Esophagus squamous epithelium (tissue), 5 donors: ENCODE results near the gene PAQR8. TPM values are rescaled to one million over a fixed set of nuclear protein-coding genes. Genes with fewer than 3 reads are reported as not detected.

Experiments used
- DNase-seq: peaks from one replicate; lab custom pipeline; 2025; lab: John Stamatoyannopoulos, UW
- H3K27ac ChIP-seq, 4 donors: fragments of 200-600 bp; sonication (generic); one replicate each; pipeline ENCODE4 v1.5.1; 2016 to 2019; ENCODE audit warnings: mild to moderate bottlenecking in 1 of 4
- H3K27me3 ChIP-seq, 4 donors: fragments of 200-600 bp; sonication (generic); 1 replicate in 3 of 4; 2 replicates in 1 of 4; pipeline versions ENCODE4 v1.5.1 to v1.6.0; 2017 to 2021; ENCODE audit warnings: antibody characterized with exemption in 1 of 4
- H3K36me3 ChIP-seq, 3 donors: fragments of 200-600 bp; sonication (generic); one replicate each; pipeline ENCODE4 v1.5.1; 2016 to 2019
- H3K4me1 ChIP-seq, 3 donors: fragments of 200-600 bp; sonication (generic); one replicate each; pipeline ENCODE4 v1.5.1; 2017 to 2019
- H3K4me3 ChIP-seq, 4 donors: fragments of 200-600 bp; sonication (generic); 1 replicate in 3 of 4; 2 replicates in 1 of 4; pipeline ENCODE4 v1.5.1; 2016 to 2019; ENCODE audit warnings: mild to moderate bottlenecking in 2 of 4, moderate library complexity in 1 of 4
- H3K9me3 ChIP-seq, 3 donors: fragments of 200-600 bp; sonication (generic); one replicate each; pipeline ENCODE4 v1.5.1; 2016 to 2019
- POLR2A ChIP-seq, 4 donors: fragments of 450-650 bp; IDR thresholded peaks; one replicate each; pipeline ENCODE4 v1.6.1; 2017; ENCODE audit warnings: antibody characterized with exemption in 4 of 4, mild to moderate bottlenecking in 4 of 4, moderate library complexity in 3 of 4
- WGBS, 2 donors: methylation state at CpG; one replicate each; pipeline ENCODE4 v1.1.5; 2018; 5-methylcytosine and 5-hydroxymethylcytosine counted together
- intact Hi-C: fragments of 100-400 bp; cut with DNase I; formaldehyde crosslinking; loops from one replicate; pipeline ENCODE4 v1.15.0; 2022
- total RNA-seq, 4 donors: library from RNA; depleted of rRNA; stranded (reverse); fragments of >200 nt; gene quantifications; one replicate each; pipeline ENCODE4 v1.1.0, GENCODE V29; 2016
- TF ChIP-seq, protein P1 (sequence below), 6 experiments: fragments of 450-650 bp in 4 of 6; fragments of 200-600 bp in 2 of 6; sonication (generic) in 2 of 6; IDR thresholded peaks; one replicate each; pipeline ENCODE4 v1.5.1; 2016 to 2019; ENCODE audit warnings: antibody characterized with exemption in 6 of 6, mild to moderate bottlenecking in 4 of 6, moderate library complexity in 4 of 6
- donor health status: DM: yes; HTN: yes; CAD: no.

PAQR8 gene
- total RNA-seq, 4 donors from 2014 or later, result 1.7 to 22.5 (median 11.5) TPM

DNA sequence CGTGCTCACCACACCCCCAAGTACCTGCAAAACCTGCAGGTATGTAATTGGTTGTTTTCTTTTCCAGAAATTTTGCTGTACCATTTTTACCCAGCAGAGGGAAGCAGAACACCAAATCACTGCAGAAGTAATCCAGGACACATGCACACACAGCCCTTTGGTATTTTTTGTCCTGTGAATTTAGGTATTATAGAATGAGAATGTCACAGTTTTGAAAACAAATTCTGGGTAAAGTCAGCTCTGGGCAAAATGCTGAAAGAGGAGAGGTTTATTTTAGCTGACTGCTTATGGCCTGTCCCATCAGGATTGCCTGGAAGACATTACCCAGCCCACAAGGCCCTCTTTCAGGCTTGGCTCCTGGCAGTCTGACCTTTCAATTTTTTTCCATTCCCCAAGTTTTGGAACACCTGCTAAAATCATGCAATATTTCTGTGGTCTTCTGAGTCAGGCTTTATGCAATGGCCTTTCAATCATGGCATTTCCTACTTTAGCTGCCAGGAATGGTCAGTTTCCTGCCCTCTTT, 54.7 kb downstream of the PAQR8 start:
- H3K4me1 ChIP-seq, result peaks cover 6 to 38% (median 25%) of the 10 kb centered on the region in 3 donors
- H3K9me3 ChIP-seq, result no peaks in the 10 kb centered on the region
- no peaks in the 10 kb centered on the region for H3K27me3 ChIP-seq
- H3K36me3 ChIP-seq, result no peaks in the 10 kb centered on the region
- intact Hi-C loops, result loop anchor here (5.0 kb wide), 2 partner anchors 176 to 246 kb away; no protein-coding TSS in a partner anchor
- TF ChIP-seq, protein P1, sequence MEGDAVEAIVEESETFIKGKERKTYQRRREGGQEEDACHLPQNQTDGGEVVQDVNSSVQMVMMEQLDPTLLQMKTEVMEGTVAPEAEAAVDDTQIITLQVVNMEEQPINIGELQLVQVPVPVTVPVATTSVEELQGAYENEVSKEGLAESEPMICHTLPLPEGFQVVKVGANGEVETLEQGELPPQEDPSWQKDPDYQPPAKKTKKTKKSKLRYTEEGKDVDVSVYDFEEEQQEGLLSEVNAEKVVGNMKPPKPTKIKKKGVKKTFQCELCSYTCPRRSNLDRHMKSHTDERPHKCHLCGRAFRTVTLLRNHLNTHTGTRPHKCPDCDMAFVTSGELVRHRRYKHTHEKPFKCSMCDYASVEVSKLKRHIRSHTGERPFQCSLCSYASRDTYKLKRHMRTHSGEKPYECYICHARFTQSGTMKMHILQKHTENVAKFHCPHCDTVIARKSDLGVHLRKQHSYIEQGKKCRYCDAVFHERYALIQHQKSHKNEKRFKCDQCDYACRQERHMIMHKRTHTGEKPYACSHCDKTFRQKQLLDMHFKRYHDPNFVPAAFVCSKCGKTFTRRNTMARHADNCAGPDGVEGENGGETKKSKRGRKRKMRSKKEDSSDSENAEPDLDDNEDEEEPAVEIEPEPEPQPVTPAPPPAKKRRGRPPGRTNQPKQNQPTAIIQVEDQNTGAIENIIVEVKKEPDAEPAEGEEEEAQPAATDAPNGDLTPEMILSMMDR (IDR thresholded peaks at IDR 0.05), result peak; percentile 79 to 91 (median 88)
- TF ChIP-seq POLR2A (IDR thresholded peaks at IDR 0.05), result no peak
- no peak for DNase-seq
- WGBS, 2 donors, result 0% methylated on average over 1 of the region's 1 CpG
- H3K4me3 ChIP-seq, result no peak overlapping the region
- peak overlapping the region in 2 of 4 donors; percentile 22 to 49 for H3K27ac ChIP-seq

DNA sequence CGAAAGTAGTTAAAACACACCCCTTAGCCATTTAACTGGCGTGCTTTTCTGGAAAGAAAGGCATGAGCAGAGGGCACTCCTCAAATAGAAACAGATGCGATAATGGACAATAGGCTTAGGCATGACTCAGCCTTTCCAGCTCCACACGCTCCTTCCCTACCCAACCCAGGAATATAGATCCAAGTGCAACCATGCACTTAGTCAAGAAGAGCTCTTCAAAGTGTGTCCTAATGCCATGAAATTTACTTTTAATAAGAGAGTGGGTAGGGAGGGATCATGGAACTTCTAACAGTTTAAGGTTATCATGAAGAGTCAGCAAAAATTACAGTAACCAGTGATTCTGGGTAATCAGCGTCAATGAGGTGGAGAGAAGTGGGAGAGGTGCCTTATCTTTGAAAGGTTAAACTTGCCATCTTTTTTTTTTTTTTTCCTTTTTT, 55.7 kb downstream of the PAQR8 start:
- Histone ChIP-seq H3K27me3 (no peaks in the 10 kb centered on the region), H3K4me1 (peaks cover 6 to 38% (median 25%) of the 10 kb centered on the region in 3 donors), H3K9me3 (no peaks in the 10 kb centered on the region), H3K4me3 (no peak overlapping the region), H3K27ac (peak overlapping the region in 2 of 4 donors; percentile 22 to 49), H3K36me3 (no peaks in the 10 kb centered on the region)
- intact Hi-C loops, result loop anchor here (5.0 kb wide), 2 partner anchors 175 to 245 kb away; no protein-coding TSS in a partner anchor
- WGBS, 2 donors, result 44 to 58% methylated on average over 4 to 5 of the region's 5 CpGs
- DNase-seq, result no peak
- no peak for TF ChIP-seq POLR2A (IDR thresholded peaks at IDR 0.05)
- TF ChIP-seq, protein P1 (IDR thresholded peaks at IDR 0.05), result no peak

DNA sequence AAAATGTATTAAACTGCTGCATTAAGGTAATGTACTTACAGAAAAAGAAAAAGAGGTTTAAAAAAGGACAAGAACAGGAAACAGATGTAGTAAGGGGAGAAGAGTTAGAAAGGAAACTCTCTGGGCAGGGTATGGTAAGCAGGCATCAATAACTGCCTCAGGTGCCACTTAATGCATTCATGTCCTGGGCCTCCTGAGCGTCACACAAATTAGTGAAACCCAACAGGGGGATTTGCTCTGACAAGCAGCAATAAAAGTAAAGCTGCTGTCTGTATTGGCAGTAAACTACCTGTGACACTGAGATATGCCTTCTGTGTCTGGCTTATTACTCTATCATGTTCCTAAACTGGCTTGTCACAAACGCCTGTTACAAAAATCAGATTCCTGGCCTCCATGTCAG, 56.7 kb downstream of the PAQR8 start:
- intact Hi-C loops, result loop anchor here (5.0 kb wide), 2 partner anchors 174 to 244 kb away; no protein-coding TSS in a partner anchor
- Histone ChIP-seq H3K27me3 (no peaks in the 10 kb centered on the region), H3K36me3 (no peaks in the 10 kb centered on the region), H3K27ac (no peak overlapping the region), H3K4me3 (no peak overlapping the region), H3K9me3 (no peaks in the 10 kb centered on the region), H3K4me1 (peaks cover 6 to 39% (median 25%) of the 10 kb centered on the region in 3 donors)
- no peak for DNase-seq
- TF ChIP-seq POLR2A (IDR thresholded peaks at IDR 0.05), result no peak
- TF ChIP-seq, protein P1 (IDR thresholded peaks at IDR 0.05), result no peak
- 67 to 69% methylated on average over 2 of the region's 2 CpGs for WGBS, 2 donors

DNA sequence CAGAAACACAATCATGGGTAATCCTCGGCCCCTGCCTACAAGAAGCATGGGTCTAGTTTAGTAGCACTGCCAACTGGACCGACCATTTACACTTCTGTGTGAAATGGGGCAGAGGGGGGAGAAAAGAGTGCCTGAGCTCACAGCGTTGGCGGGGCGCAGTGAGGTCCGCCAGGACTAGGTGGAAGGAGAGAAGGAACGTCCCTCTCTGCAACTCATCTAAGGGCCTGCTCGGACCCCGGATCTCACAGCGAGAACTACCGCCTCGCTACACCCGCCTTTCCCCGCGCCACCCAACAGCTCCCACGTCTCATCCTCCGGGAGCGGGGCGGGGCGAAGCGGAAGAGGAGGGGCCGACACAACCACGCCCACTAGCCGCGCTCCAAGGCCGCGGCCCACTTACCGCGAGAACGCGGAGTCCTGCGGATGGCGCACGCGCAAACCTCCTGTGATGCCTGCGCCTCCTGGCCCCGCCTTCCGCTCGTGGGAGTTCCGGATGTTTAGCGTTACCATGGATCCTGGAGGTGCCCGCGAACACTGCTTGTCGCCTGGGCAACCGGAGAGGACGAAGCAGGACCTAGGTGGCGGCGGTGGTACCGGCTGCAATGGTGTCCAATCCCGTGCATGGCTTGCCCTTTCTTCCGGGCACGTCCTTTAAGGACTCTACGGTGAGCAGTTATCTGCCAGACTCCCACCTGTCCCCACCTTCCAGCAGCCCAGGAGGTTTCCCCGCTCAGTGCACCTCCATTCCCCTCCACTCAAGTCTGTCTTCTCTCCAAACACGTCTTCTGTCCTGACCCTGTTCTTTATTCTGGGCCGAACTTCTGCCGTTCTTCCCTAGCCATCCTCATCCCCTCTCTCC, 58.1 kb downstream of the PAQR8 start, which contains the start of gene EFHC1:
TSS of gene EFHC1 (plus strand) at position 534 of the 859 bp plus-strand sequence. CDS start at position 603, 69 bp downstream.
- Histone ChIP-seq H3K27ac (peak within 1 kb of the TSS; percentile 84 to 92 (median 90)), H3K9me3 (no peaks in the 10 kb centered on the region), H3K27me3 (no peaks in the 10 kb centered on the region), H3K4me1 (peaks cover 6 to 51% (median 25%) of the 10 kb centered on the region in 3 donors), H3K4me3 (peak within 1 kb of the TSS; percentile 41 to 92 (median 83)), H3K36me3 (no peaks in the 10 kb centered on the region)
- intact Hi-C loops, result loop anchor here (5.0 kb wide), 2 partner anchors 172 to 242 kb away; no protein-coding TSS in a partner anchor
- WGBS, 2 donors, result 0% methylated on average over 16 to 26 of the region's 57 CpGs
- TF ChIP-seq, protein P1 (IDR thresholded peaks at IDR 0.05), result no peak
- peak in 3 of 4 donors; percentile 67 to 88 (median 73) for TF ChIP-seq POLR2A (IDR thresholded peaks at IDR 0.05)
- DNase-seq, result peak; percentile 75
